WI38 (cell line): ENCODE measurements around the gene RNF182.

Experiments
- H3K4me3 ChIP-seq: 2 replicates; pipeline ENCODE4 v1.5.1; 2011; ENCODE audit warnings: low read depth, mild to moderate bottlenecking, control low read depth, low read length
- TF ChIP-seq, protein P1 (sequence below): IDR thresholded peaks from 2 replicates; pipeline ENCODE4 v1.5.1; 2012; ENCODE audit warnings: low read depth, mild to moderate bottlenecking, control low read depth, low read length

Gene RNF182

DNA sequence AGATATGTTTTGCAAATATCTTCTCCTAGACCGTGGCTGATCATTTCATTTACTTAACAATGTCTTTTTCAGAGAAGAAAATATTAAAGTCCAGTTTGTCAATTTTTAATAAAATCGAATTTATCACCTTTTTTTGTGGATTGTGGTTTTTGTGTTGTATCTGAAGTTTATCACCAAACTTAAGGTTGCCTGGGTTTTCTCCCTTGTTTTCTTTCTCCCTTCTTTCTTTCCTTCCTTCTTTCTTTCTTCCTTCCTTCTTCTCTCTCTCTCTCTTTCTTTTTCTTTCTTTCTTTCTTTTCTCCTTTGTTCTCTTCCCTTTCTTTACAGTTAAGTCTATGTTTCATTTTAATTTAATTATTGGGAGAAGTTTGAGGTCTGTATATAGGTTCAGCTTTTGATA, 68.7 kb downstream of the RNF182 start:
- TF ChIP-seq, protein P1, sequence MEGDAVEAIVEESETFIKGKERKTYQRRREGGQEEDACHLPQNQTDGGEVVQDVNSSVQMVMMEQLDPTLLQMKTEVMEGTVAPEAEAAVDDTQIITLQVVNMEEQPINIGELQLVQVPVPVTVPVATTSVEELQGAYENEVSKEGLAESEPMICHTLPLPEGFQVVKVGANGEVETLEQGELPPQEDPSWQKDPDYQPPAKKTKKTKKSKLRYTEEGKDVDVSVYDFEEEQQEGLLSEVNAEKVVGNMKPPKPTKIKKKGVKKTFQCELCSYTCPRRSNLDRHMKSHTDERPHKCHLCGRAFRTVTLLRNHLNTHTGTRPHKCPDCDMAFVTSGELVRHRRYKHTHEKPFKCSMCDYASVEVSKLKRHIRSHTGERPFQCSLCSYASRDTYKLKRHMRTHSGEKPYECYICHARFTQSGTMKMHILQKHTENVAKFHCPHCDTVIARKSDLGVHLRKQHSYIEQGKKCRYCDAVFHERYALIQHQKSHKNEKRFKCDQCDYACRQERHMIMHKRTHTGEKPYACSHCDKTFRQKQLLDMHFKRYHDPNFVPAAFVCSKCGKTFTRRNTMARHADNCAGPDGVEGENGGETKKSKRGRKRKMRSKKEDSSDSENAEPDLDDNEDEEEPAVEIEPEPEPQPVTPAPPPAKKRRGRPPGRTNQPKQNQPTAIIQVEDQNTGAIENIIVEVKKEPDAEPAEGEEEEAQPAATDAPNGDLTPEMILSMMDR: no peak
- H3K4me3 ChIP-seq: no peak overlapping the region

DNA sequence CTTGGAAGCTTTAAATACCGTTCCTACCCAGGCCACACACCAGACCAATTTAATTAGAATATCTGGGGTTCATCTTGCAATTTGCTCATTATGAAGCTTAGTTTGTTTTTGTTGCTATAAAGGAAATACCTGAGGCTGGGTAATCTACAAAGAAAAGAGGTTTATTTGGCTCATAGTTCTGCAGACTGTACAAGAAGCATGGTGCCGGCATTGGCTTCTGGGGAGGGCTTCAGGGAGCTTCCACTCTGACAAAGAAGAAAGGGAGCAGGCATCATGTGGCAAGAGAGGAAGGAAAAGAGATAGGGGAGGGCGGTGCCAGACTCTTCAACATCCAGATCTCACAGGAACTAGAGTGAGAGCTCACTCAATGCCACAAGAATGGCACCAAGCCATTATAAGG, 73.6 kb downstream of the RNF182 start:
- TF ChIP-seq, protein P1: no peak
- no peak overlapping the region for H3K4me3 ChIP-seq

DNA sequence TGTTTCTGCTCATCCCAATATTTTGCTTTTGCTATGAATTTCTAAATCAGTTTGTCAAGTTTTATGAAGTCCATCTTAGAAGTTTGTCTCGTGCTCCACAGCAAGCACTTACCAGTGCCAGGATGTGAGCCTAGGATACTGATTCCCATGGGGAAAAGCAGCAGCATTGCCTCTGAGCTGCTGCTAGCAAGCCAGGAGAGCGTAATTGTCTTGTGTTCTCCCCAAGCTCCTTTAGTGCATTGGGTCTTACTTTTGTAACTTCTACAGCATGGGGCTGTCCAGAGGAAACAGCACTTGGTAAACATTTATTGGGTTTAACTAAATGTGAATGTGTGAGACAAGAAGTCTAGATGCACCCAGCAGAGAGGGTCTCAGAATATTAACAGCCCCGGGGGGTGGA, 76.1 kb downstream of the RNF182 start:
- TF ChIP-seq, protein P1: no peak
- no peak overlapping the region for H3K4me3 ChIP-seq

DNA sequence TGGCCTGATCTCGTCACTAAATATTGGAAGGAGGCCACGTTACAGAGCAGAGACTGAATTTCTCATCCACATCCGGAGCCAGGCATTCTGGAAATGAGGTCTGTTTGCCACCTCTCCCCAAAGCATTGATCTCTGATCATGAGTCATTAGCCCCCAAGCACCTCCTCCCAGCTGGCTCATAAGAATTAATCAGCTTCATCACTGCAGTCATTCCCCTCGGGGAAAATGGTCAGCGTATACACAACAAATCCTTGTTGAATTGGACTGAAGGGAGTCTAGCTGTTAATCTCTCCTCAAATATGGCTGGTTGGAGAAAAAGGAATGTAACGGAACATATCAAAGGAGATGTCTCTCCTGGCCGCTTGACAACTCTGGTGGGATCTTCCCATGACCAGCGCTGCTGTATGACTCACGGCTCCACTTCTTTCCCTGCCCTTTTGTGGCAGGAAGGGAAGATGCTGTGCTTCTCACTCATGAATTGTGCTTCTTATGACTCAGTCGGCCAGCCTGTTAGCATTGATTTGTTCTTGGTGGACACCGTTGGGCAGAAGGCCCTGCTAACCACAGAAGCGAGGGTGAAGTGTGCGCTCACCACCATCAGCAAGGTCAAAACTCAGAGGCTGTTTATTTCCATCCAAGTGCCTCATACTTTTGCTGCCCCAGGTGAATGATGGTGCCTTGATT, 76.7 kb downstream of the RNF182 start:
- TF ChIP-seq, protein P1: no peak
- no peak overlapping the region for H3K4me3 ChIP-seq

DNA sequence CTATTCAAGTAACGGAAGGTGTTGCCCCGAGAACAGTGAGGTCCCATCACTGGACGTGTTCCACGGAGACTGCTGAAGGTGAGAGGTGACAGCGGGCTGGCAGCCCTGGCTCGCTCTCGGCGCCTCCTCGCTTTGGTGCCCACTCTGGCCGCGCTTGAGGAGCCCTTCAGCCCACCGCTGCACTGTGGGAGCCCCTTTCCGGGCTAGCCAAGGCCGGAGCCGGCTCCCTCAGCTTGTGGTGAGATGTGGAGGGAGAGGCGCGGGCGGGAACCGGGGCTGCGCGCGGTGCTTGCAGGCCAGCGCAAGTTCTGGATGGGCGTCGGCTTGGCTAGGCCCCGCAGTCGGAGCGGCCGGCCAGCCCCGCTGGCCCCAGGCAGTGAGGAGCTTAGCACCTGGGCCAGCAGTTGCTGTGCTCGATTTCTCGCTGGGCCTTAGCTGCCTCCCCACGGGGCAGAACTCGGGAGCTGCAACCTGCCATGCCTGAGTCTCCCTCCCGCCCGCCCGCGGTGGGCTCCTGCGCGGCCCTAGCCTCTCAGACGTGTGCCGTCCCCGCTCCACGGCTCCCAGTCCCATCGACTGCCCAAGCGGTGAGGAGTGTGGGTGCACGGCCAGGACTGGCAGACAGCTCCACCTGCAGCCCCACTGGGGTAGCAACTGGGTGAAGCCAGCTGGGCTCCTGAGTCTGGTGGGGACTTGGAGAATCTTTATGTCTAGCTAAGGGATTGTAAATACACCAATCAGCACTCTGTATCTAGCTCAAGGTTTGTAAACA, 77.6 kb downstream of the RNF182 start:
- no peak overlapping the region for H3K4me3 ChIP-seq
- TF ChIP-seq, protein P1: no peak

DNA sequence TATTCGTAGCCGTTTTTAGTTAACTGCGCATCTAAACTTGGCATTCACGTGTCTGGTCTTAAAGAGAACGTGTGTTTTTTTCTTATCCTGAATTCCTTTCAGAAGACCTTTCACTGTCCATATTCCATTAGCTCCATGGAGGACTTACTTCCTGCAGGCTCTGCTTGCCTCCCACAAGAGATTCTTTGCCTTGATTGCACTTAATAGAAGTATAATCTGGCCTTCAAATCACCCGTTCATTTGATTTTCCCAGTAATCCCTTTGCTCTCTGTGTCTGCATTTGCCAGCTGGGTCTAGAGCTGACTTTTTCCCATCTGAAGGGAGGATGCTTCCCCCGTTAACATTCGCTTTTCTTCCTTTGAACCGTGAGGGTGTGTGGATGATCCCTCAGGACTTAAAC, 79.5 kb downstream of the RNF182 start:
- no peak overlapping the region for H3K4me3 ChIP-seq
- TF ChIP-seq, protein P1: no peak

DNA sequence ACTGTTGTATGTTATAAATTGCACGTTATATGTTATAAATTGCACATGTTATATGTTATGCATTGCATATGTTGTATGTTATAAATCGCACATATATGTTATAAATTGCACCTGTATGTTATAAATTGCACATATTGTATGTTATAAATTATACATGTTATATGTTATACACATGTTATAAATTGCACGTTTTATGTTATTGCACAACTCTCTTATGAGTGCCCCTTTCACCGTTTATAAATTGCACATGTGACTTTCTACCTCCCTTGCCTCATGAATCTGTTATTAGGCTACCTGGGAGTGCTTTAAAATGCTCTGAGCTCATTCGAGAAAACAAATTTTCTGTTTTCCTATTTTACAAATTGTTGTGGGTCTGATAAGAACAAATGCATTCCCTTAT, 84.1 kb downstream of the RNF182 start:
- no peak overlapping the region for H3K4me3 ChIP-seq
- TF ChIP-seq, protein P1: no peak
